ENCODE results near the gene SPATA13. TPM values are rescaled to one million over a fixed set of nuclear protein-coding genes. Genes with fewer than 3 reads are reported as not detected.

The SPATA13 gene
- total RNA-seq, 2 donors from 2014 or later = 19.4 to 24.8 TPM

GRCh38 chr13:24142886-24143285, 17.6 kb upstream of the SPATA13 start:
- Mint-ChIP-seq H3K4me3 (no peak overlapping the region), H3K4me1 (peaks cover 48% of the 10 kb centered on the region), H3K36me3 (ENCODE audit: low read depth) (no peaks in the 10 kb centered on the region), H3K27me3 (ENCODE audit: insufficient read depth) (peaks cover 4% of the 10 kb centered on the region), H3K9me3 (no peaks in the 10 kb centered on the region), H3K27ac (no peak overlapping the region)
- 90 to 100% methylated on average over 1 to 4 of the region's 4 CpGs for WGBS, 2 experiments (ENCODE audit: insufficient coverage in 1 of 2, insufficient read length in 1 of 2)
- Histone ChIP-seq H3K4me3 (ENCODE audit: low read length) (no peak overlapping the region), H3K27ac (ENCODE audit: low read depth, low read length) (no peak overlapping the region), H3K27me3 (ENCODE audit: control insufficient read depth, insufficient read depth, low read length, poor library complexity, severe bottlenecking) (no peaks in the 10 kb centered on the region), H3K4me1 (ENCODE audit: control insufficient read depth, insufficient read depth, low read length) (peaks cover 8% of the 10 kb centered on the region), H3K36me3 (ENCODE audit: control insufficient read depth, insufficient read depth, low read length) (no peaks in the 10 kb centered on the region), H3K9ac (ENCODE audit: extremely low read depth, low read length, poor library complexity, severe bottlenecking) (no peak overlapping the region), H3K9me3 (ENCODE audit: control insufficient read depth, low read length) (no peaks in the 10 kb centered on the region)
- TF ChIP-seq CTCF (conservative IDR thresholded peaks at IDR 0.05) = no peak
- no peak for DNase-seq

- H3K4me3 Mint-ChIP-seq = no peak overlapping the region
Measured at GRCh38 chr13:24145240-24145639, 15.3 kb upstream of the SPATA13 start.

DNA sequence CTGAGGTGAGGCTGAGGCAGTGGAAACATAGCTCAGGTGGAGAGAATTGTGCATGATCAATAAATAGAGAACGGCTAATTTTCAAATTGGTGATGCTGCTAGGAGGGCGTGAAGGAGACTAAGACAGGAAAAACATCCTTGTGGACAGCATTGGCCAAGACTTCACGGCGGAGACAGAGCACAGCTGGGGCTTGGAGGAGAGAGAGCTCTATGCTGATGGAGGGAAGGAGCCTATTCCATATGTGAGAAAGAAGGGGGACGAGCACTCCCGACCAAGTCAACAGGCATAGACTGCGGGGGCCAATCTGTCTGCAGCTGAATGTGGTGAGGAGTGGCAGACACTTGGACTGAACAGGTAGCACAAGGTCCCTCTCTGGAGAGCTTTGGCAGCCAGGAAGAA, 14.8 kb upstream of the SPATA13 start:
- H3K9me3 Mint-ChIP-seq = no peaks in the 10 kb centered on the region
- peak overlapping the region; percentile 44 for H3K27ac Mint-ChIP-seq
- no peaks in the 10 kb centered on the region for H3K27me3 ChIP-seq (ENCODE audit: control insufficient read depth, insufficient read depth, low read length, poor library complexity, severe bottlenecking)
- no peak for TF ChIP-seq CTCF (conservative IDR thresholded peaks at IDR 0.05)
- peaks cover 4% of the 10 kb centered on the region for H3K27me3 Mint-ChIP-seq (ENCODE audit: insufficient read depth)
- no peaks in the 10 kb centered on the region for H3K9me3 ChIP-seq (ENCODE audit: control insufficient read depth, low read length)
- WGBS, 2 experiments (ENCODE audit: insufficient coverage in 1 of 2, insufficient read length in 1 of 2) = 75 to 78% methylated on average over 7 of the region's 7 CpGs
- no peak overlapping the region for H3K4me3 ChIP-seq (ENCODE audit: low read length)
- no peaks in the 10 kb centered on the region for H3K36me3 ChIP-seq (ENCODE audit: control insufficient read depth, insufficient read depth, low read length)
- DNase-seq = peak; percentile 62
- peaks cover 11% of the 10 kb centered on the region for H3K4me1 ChIP-seq (ENCODE audit: control insufficient read depth, insufficient read depth, low read length)
- no peak overlapping the region for H3K27ac ChIP-seq (ENCODE audit: low read depth, low read length)
- no peak overlapping the region for H3K4me3 Mint-ChIP-seq
- peaks cover 58% of the 10 kb centered on the region for H3K4me1 Mint-ChIP-seq
- no peaks in the 10 kb centered on the region for H3K36me3 Mint-ChIP-seq (ENCODE audit: low read depth)
- no peak overlapping the region for H3K9ac ChIP-seq (ENCODE audit: extremely low read depth, low read length, poor library complexity, severe bottlenecking)

More at GRCh38 chr13:24145240-24145639, 15.3 kb upstream of the SPATA13 start:
- 67 to 70% methylated on average over 2 of the region's 2 CpGs for WGBS, 2 experiments (ENCODE audit: insufficient coverage in 1 of 2, insufficient read length in 1 of 2)
- H3K9ac ChIP-seq (ENCODE audit: extremely low read depth, low read length, poor library complexity, severe bottlenecking) = no peak overlapping the region
- no peaks in the 10 kb centered on the region for H3K27me3 ChIP-seq (ENCODE audit: control insufficient read depth, insufficient read depth, low read length, poor library complexity, severe bottlenecking)
- no peak overlapping the region for H3K4me3 ChIP-seq (ENCODE audit: low read length)
- H3K36me3 Mint-ChIP-seq (ENCODE audit: low read depth) = no peaks in the 10 kb centered on the region
- peaks cover 58% of the 10 kb centered on the region for H3K4me1 Mint-ChIP-seq
- H3K27ac Mint-ChIP-seq = no peak overlapping the region
- peaks cover 11% of the 10 kb centered on the region for H3K4me1 ChIP-seq (ENCODE audit: control insufficient read depth, insufficient read depth, low read length)
- no peak overlapping the region for H3K27ac ChIP-seq (ENCODE audit: low read depth, low read length)
- H3K36me3 ChIP-seq (ENCODE audit: control insufficient read depth, insufficient read depth, low read length) = no peaks in the 10 kb centered on the region
- DNase-seq = no peak
- H3K27me3 Mint-ChIP-seq (ENCODE audit: insufficient read depth) = peaks cover 4% of the 10 kb centered on the region
- no peaks in the 10 kb centered on the region for H3K9me3 ChIP-seq (ENCODE audit: control insufficient read depth, low read length)
- TF ChIP-seq CTCF (conservative IDR thresholded peaks at IDR 0.05) = no peak
- H3K9me3 Mint-ChIP-seq = no peaks in the 10 kb centered on the region

Measured in endodermal cell (in vitro differentiated cells).